H9 (cell line): ENCODE data around the gene AIMP1. TPM values are rescaled to one million over a fixed set of nuclear protein-coding genes. Genes with fewer than 3 reads are reported as not detected.
A peak's percentile ranks its signal among the peaks of the same experiment; 100 is the strongest.

Source experiments
- DNase-seq: peaks from one replicate; pipeline ENCODE4 v3.0.0-alpha.2; 2017
- H2AFZ ChIP-seq: one replicate; pipeline ENCODE4 v1.6.1; 2013; ENCODE audit warnings: mild to moderate bottlenecking, low read length, control low read depth, moderate library complexity
- H2AK5ac ChIP-seq: 2 replicates; pipeline ENCODE4 v1.6.1; 2013; ENCODE audit warnings: low read length, control low read depth, mixed read lengths; ENCODE audit not compliant: insufficient read length
- H2BK120ac ChIP-seq: one replicate; pipeline ENCODE4 v1.6.1; 2013; ENCODE audit warnings: low read depth, mild to moderate bottlenecking, low read length, control low read depth, inconsistent platforms; ENCODE audit not compliant: poor library complexity, severe bottlenecking
- H2BK12ac ChIP-seq: 2 replicates; pipeline ENCODE4 v1.6.1; 2013; ENCODE audit warnings: low read length, control low read depth, mixed read lengths, low read depth; ENCODE audit not compliant: insufficient read length
- H2BK15ac ChIP-seq: 2 replicates; pipeline ENCODE4 v1.6.1; 2013; ENCODE audit warnings: low read depth, low read length, control low read depth
- H2BK20ac ChIP-seq: one replicate; pipeline ENCODE4 v1.6.1; 2013; ENCODE audit warnings: low read depth, mild to moderate bottlenecking, low read length, control low read depth, inconsistent platforms; ENCODE audit not compliant: poor library complexity, severe bottlenecking
- H2BK5ac ChIP-seq: 2 replicates; pipeline ENCODE4 v1.6.1; 2013; ENCODE audit warnings: low read length, control low read depth, mixed read lengths; ENCODE audit not compliant: insufficient read length
- H3K14ac ChIP-seq: 2 replicates; pipeline ENCODE4 v1.6.1; 2013; ENCODE audit warnings: low read length, control low read depth; ENCODE audit not compliant: insufficient read depth
- H3K18ac ChIP-seq: 2 replicates; pipeline ENCODE4 v1.6.1; 2013; ENCODE audit warnings: low read depth, mild to moderate bottlenecking, mixed read lengths, low read length, control low read depth; ENCODE audit not compliant: insufficient read length
- H3K23ac ChIP-seq: 2 replicates; pipeline ENCODE4 v1.6.1; 2013; ENCODE audit warnings: low read length, control low read depth, mixed read lengths, low read depth; ENCODE audit not compliant: insufficient read length
- H3K23me2 ChIP-seq: 2 replicates; pipeline ENCODE4 v1.6.1; 2013; ENCODE audit warnings: low read depth, mild to moderate bottlenecking, mixed read lengths, low read length, control low read depth; ENCODE audit not compliant: insufficient read length, poor library complexity, severe bottlenecking
- H3K27ac ChIP-seq: 2 replicates; pipeline ENCODE4 v1.5.1; 2013; ENCODE audit warnings: low read length, control low read depth, mixed read lengths, low read depth; ENCODE audit not compliant: insufficient read length
- H3K27me3 ChIP-seq: 2 replicates; pipeline ENCODE4 v1.6.1; 2013; ENCODE audit warnings: low read length, control low read depth, inconsistent platforms; ENCODE audit not compliant: insufficient read depth
- H3K4ac ChIP-seq: 2 replicates; pipeline ENCODE4 v1.6.1; 2013; ENCODE audit warnings: low read depth, mild to moderate bottlenecking, control low read depth, inconsistent platforms, low read length, moderate library complexity
- H3K4me1 ChIP-seq: 2 replicates; pipeline ENCODE4 v1.6.1; 2013; ENCODE audit warnings: low read length, control low read depth, inconsistent platforms; ENCODE audit not compliant: insufficient read depth
- H3K4me2 ChIP-seq: 2 replicates; pipeline ENCODE4 v1.6.1; 2013; ENCODE audit warnings: low read length, control low read depth, mixed read lengths; ENCODE audit not compliant: insufficient read length, insufficient read depth
- H3K56ac ChIP-seq: 2 replicates; pipeline ENCODE4 v1.6.1; 2013; ENCODE audit warnings: low read depth, mild to moderate bottlenecking, mixed read lengths, low read length, control low read depth; ENCODE audit not compliant: insufficient read length
- H3K79me1 ChIP-seq: 2 replicates; pipeline ENCODE4 v1.6.1; 2013; ENCODE audit warnings: low read depth, mild to moderate bottlenecking, moderate library complexity, low read length, control low read depth, inconsistent platforms; ENCODE audit not compliant: insufficient read depth, poor library complexity, severe bottlenecking
- H3K79me2 ChIP-seq: 2 replicates; pipeline ENCODE4 v1.6.1; 2013; ENCODE audit warnings: low read length, control low read depth, inconsistent platforms; ENCODE audit not compliant: insufficient read depth
- H3K9ac ChIP-seq: 2 replicates; pipeline ENCODE4 v1.6.1; 2013; ENCODE audit warnings: low read length, control low read depth, mixed read lengths; ENCODE audit not compliant: insufficient read length; ENCODE audit errors: extremely low read depth
- H3K9me3 ChIP-seq: one replicate; pipeline ENCODE4 v1.6.1; 2013; ENCODE audit warnings: low read depth, low read length, inconsistent platforms; ENCODE audit not compliant: control insufficient read depth
- H3T11ph ChIP-seq: one replicate; pipeline ENCODE4 v1.6.1; 2013; ENCODE audit warnings: mild to moderate bottlenecking, low read length, control low read depth, inconsistent platforms
- H4K20me1 ChIP-seq: one replicate; pipeline ENCODE4 v1.6.1; 2013; ENCODE audit not compliant: control insufficient read depth, insufficient read length, insufficient read depth
- H4K5ac ChIP-seq: 2 replicates; pipeline ENCODE4 v1.6.1; 2013; ENCODE audit warnings: low read depth, mild to moderate bottlenecking, mixed read lengths, low read length, control low read depth; ENCODE audit not compliant: insufficient read length
- H4K8ac ChIP-seq: replicated peaks from 2 replicates; pipeline ENCODE4 v1.6.1; 2013; ENCODE audit warnings: low read length, control low read depth, mixed read lengths, low read depth; ENCODE audit not compliant: insufficient read length
- H4K91ac ChIP-seq: 2 replicates; pipeline ENCODE4 v1.6.1; 2013; ENCODE audit warnings: low read depth, mild to moderate bottlenecking, moderate library complexity, mixed read lengths, low read length, control low read depth; ENCODE audit not compliant: insufficient read length
- H3K27ac Mint-ChIP-seq, 3 experiments: 2 replicates in 2 of 3; 3 replicates in 1 of 3; pipeline ENCODE4 v1.8.0; 2020 to 2021; ENCODE audit warnings: mixed read lengths in 3 of 3, mild to moderate bottlenecking in 1 of 3, moderate library complexity in 1 of 3
- H3K27me3 Mint-ChIP-seq: 2 replicates; pipeline ENCODE4 v1.8.0; 2021; ENCODE audit warnings: low read depth, mild to moderate bottlenecking, moderate library complexity, mixed read lengths
- H3K36me3 Mint-ChIP-seq, 3 experiments: 2 replicates in 2 of 3; 3 replicates in 1 of 3; pipeline ENCODE4 v1.8.0; 2020 to 2021; ENCODE audit warnings: low read depth in 3 of 3, mixed read lengths in 3 of 3; ENCODE audit not compliant: insufficient read depth in 1 of 3
- H3K4me1 Mint-ChIP-seq, 2 experiments: 2 replicates each; pipeline ENCODE4 v1.8.0; 2020; ENCODE audit warnings: mixed read lengths in 2 of 2
- H3K4me3 Mint-ChIP-seq, 2 experiments: 2 replicates in 1 of 2; 3 replicates in 1 of 2; pipeline ENCODE4 v1.8.0; 2020 to 2021; ENCODE audit warnings: mild to moderate bottlenecking in 2 of 2, mixed read lengths in 2 of 2, moderate library complexity in 1 of 2
- H3K9me3 Mint-ChIP-seq, 2 experiments: 2 replicates in 1 of 2; 3 replicates in 1 of 2; pipeline ENCODE4 v1.8.0; 2020; ENCODE audit warnings: mild to moderate bottlenecking in 2 of 2, mixed read lengths in 2 of 2, moderate library complexity in 1 of 2
- WGBS: extraction: QIAGEN DNeasy Blood & Tissue Kit; methylation state at CpG from one replicate; pipeline ENCODE4 v1.1.7; 2013; ENCODE audit warnings: missing lambda C conversion rate, low lambda C conversion rate, mixed read lengths; ENCODE audit not compliant: insufficient read length; ENCODE audit errors: extremely low coverage; 5-methylcytosine and 5-hydroxymethylcytosine counted together
- total RNA-seq: library from RNA; stranded (reverse); gene quantifications from 2 replicates; pipeline ENCODE4 v1.2.1, GENCODE V29; 2021
- TF ChIP-seq, protein P1 (sequence below): fragments of 200-600 bp; sonication (generic); conservative IDR thresholded peaks from 3 replicates; pipeline ENCODE4 v1.8.0; 2021; ENCODE audit warnings: antibody characterized with exemption, mild to moderate bottlenecking

Gene AIMP1
- total RNA-seq, 1 experiment from 2014 or later: 36.8 TPM

DNA sequence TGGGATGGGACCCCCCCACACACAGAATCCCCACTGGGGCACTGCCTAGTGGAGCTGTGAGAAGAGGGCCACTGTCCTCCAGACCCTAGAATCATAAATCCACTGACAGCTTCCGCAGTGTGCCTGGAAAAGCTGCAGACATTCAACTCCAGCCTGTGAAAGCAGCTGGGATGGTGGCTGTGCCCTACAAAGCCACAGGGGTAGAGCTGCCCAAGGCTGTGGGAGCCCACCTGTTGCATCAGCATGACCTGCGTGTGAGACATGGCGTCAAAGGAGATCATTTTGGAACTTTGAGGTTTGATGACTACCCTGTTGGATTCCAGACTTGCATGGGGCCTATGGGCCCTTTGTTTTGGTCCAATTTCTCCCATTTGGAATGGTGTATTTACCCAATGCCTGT lies 22.3 kb downstream of the AIMP1 start:
- H3T11ph ChIP-seq: no peak overlapping the region
- H3K23ac ChIP-seq: no peak overlapping the region
- H2BK5ac ChIP-seq: no peak overlapping the region
- no peak overlapping the region for H2AK5ac ChIP-seq
- no peak overlapping the region for H3K56ac ChIP-seq
- no peak overlapping the region for H4K91ac ChIP-seq
- peaks cover 3 to 4% of the 10 kb centered on the region in 2 experiments; a peak in 3 of 5 replicates for H3K9me3 Mint-ChIP-seq
- H3K27me3 ChIP-seq: no peaks in the 10 kb centered on the region
- no peak overlapping the region for H2BK120ac ChIP-seq
- no peaks in the 10 kb centered on the region for H3K79me2 ChIP-seq
- H3K14ac ChIP-seq: no peak overlapping the region
- no peak overlapping the region for H3K4ac ChIP-seq
- 0 out of 7 replicates have a peak overlapping the region, but pooled peaks of 1 of the 3 experiments have one; percentile 29 for H3K27ac Mint-ChIP-seq
- no peaks in the 10 kb centered on the region for H3K23me2 ChIP-seq
- H2BK15ac ChIP-seq: no peak overlapping the region
- H3K27me3 Mint-ChIP-seq: no peaks in the 10 kb centered on the region
- WGBS: no CpG with 5 or more reads among the region's 3 CpGs
- TF ChIP-seq, protein P1, sequence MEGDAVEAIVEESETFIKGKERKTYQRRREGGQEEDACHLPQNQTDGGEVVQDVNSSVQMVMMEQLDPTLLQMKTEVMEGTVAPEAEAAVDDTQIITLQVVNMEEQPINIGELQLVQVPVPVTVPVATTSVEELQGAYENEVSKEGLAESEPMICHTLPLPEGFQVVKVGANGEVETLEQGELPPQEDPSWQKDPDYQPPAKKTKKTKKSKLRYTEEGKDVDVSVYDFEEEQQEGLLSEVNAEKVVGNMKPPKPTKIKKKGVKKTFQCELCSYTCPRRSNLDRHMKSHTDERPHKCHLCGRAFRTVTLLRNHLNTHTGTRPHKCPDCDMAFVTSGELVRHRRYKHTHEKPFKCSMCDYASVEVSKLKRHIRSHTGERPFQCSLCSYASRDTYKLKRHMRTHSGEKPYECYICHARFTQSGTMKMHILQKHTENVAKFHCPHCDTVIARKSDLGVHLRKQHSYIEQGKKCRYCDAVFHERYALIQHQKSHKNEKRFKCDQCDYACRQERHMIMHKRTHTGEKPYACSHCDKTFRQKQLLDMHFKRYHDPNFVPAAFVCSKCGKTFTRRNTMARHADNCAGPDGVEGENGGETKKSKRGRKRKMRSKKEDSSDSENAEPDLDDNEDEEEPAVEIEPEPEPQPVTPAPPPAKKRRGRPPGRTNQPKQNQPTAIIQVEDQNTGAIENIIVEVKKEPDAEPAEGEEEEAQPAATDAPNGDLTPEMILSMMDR: no peak
- H3K36me3 Mint-ChIP-seq: peaks cover 33 to 54% (median 46%) of the 10 kb centered on the region in 3 experiments
- no peak overlapping the region for H3K27ac ChIP-seq
- H3K4me1 Mint-ChIP-seq: no peaks in the 10 kb centered on the region
- no peaks in the 10 kb centered on the region for H3K9me3 ChIP-seq
- H3K9ac ChIP-seq: no peak overlapping the region
- no peak overlapping the region for H4K8ac ChIP-seq
- H2AFZ ChIP-seq: no peak overlapping the region
- DNase-seq: no peak
- H4K5ac ChIP-seq: no peak overlapping the region
- no peak overlapping the region for H3K18ac ChIP-seq
- no peak overlapping the region for H3K4me2 ChIP-seq
- no peak overlapping the region for H3K4me3 Mint-ChIP-seq
- H2BK20ac ChIP-seq: no peak overlapping the region
- no peaks in the 10 kb centered on the region for H4K20me1 ChIP-seq
- H3K79me1 ChIP-seq: no peaks in the 10 kb centered on the region
- no peak overlapping the region for H2BK12ac ChIP-seq
- no peaks in the 10 kb centered on the region for H3K4me1 ChIP-seq
